Activated CD8-positive, alpha-beta memory T cell treated with anti-CD3 and anti-CD28 coated beads for 4 hours (primary cell): ENCODE results near the gene LARGE1.

Experiments used
- DNase-seq, 2 donors: peaks; one replicate each; pipeline ENCODE4 v3.0.0-alpha.2; 2020; ENCODE audit warnings: low read depth in 2 of 2

The LARGE1 gene

DNA sequence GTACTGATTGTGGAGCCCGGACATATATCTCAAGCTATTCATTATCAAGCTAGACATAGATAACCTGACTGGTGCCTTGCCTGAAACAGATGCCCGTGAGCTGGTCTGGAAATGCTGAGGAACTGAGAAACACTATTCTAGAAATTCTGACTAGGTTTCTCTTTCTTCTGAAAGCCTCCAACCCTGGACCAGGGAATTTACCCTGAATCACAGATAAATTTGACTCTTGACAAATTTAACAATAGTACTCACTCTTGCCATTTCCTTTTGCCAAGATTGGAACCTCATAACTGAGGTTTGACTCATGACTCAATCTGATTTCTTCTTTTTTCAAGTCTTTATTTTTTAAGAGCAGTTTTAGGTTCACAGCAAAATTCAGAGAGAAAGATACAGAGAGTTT is 672.5 kb downstream of the LARGE1 start:
- no peak for DNase-seq

DNA sequence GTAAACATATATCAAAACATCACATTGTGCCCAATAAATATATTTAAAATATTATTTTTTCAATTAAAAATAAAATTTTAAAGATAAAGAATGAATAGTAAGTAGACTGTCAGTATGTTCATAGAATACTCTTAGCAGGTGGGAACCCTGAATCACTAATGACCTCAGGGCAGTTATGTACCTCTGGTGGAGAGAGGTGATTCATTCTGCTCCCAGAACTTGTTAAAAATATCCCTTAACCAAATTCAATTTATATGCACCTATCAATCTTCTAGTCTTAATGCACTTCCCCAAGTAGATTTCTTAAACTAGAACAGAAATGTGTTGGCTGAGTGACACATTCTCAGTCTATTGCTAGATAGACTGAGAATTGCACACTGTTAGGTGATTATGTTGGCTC is 678.2 kb downstream of the LARGE1 start:
- DNase-seq: no peak

DNA sequence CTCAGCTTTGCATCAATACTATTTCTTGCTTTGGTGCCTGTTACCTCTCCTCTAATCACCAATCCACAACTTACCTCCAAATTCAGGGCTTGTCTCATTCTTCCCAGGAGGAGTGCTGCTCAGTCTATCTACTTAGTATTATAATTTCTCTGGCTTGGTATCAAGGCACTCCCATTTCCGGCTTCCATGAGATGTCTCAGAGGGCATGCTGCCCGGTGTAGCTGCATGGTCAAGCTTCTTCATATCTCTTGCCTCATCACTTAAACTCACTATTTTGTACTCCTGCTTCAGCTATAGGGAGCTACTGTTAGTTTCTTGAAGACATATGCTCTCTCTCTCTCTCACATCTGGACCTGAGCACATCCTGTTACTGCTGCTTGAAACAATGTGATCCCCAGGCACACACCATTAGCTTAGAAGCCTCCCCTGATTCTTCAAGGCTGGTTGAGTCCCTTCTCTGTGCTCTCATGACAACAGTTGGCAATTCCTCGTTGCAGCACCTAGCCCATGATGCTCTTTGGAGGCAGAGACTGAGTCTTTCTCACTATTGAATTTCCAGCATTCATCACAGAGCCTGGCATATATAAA is 679.3 kb downstream of the LARGE1 start:
- no peak for DNase-seq

DNA sequence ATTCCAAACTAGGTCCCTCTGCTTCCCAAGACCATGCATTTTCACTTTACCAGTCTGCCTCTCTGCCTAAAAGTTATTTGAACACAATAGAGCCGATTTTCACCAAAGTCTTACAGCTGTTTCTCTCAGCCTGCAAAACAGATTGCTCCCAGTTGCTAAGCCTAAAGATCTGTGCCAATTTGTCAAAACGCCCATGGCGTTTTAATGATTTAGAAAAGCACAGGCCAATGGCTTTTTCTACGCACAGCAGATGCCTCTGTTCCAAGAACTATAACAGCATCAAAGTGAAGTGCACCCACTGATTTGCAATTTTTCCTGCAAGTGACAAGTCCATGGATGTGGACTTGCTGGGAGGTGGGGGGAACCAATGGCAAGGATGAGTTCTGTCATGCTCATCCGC is 688.2 kb downstream of the LARGE1 start:
- no peak for DNase-seq

DNA sequence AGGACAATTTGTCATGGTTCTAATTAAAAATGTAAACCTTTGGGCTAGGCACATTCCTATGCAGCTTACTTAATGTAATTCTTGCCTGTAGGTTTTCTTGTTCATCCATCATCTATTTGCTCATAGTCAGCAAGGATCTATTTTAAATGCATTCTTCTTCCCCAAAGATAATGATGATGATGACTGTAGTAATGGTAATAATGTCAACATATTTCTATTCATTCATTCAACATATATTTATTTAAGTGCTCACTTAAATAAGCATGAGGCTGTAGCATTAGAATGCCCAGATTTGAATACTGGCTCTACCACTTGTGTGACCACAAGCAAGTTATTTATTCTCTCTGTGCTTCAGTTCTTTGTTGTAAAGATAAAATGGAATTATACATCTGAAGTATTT is 692.5 kb downstream of the LARGE1 start:
- no peak for DNase-seq

DNA sequence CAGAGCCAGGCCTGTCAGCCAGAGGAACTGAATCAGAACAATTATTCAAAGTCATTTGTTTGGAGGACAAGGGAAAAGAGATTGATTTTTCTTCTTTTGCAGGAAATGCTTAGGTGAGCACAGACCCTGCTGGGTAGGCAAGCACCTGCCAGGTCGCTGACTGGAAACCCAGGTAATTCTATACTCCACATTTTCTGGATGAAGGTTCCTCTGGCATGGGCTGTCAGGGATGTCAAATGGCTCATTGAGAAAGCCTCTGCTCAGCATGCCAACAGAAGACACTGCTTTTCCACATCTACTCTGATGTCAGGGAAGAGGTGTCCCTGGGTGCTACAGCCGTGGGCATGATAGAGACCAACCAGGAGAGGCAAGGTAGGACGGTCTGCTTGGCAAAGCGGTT is 695.4 kb downstream of the LARGE1 start:
- no peak for DNase-seq
